ENCODE results near the gene SCAF4.

GRCh38 chr21:31698461-31698860, 33.5 kb downstream of the SCAF4 start:
- TF ChIP-seq CTCF (IDR thresholded peaks at IDR 0.05) (no peak), RFX5 (IDR thresholded peaks at IDR 0.05) (no peak), EP300 (IDR thresholded peaks at IDR 0.05) (no peak), REST (IDR thresholded peaks at IDR 0.05) (no peak), ESRRA (IDR thresholded peaks at IDR 0.05; ENCODE audit: borderline replicate concordance, low read length) (no peak), BHLHE40 (IDR thresholded peaks at IDR 0.05; ENCODE audit: low read depth, low read length) (no peak), CEBPB (IDR thresholded peaks at IDR 0.05) (no peak), RCOR1 (IDR thresholded peaks at IDR 0.05; ENCODE audit: low read depth, low read length) (no peak), EHF (CRISPR knock-in tag; IDR thresholded peaks at IDR 0.05) (no peak), EHMT2 (IDR thresholded peaks at IDR 0.05; ENCODE audit: low read depth) (no peak), FOXS1 (CRISPR knock-in tag; IDR thresholded peaks at IDR 0.05) (no peak)

Data from A549 (cell line).